HG03520 (cell line): ENCODE measurements around the gene STAT4.

ENCODE experiments used
- ATAC-seq: cut with Tn5 transposase; IDR thresholded peaks from one replicate; pipeline ENCODE4 v1.9.1; 2021; ENCODE audit warnings: mild to moderate bottlenecking, moderate library complexity; ENCODE audit not compliant: unreplicated experiment

Gene STAT4

GRCh38 chr2:191145769-191146471 is 4.9 kb downstream of the STAT4 start:
- ATAC-seq, result no peak

DNA sequence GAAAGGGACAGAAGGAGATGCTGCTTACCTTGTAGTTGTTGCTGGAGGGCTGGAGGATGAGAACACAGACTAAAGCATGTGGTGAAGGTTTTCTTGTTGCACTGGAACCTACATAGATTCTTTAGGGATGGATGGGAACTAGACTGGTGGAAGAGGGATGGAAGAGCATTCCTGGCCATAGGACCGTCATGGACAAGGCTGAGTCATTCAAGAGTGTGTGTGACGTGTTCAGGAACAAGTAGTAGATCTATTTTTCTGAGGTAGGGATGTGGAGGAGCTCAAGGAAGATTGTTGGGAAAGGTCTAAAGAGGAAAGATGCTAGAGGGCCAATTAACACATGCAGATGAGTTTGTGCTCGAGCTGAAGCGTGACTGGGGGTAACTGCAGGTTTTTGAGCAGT is 6.6 kb downstream of the STAT4 start:
- ATAC-seq, result no peak

DNA sequence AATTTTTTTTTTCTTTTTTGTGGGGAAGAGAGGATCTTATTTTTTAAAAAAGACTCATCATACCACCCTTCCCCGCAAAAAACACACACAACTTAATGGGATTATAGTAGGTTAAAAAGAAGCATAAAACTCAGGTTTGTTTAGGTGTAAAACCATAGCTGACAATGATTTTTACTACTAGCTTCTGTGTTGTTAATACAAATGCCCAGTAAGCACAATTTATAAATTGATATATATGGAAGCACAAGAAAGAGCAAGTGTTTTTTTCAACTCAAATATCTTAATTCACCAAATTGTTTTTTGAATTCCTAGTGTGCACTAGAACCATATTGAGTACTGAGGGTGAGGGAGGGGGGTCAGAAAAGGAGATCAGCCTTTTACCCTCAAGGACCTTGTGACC is 7.0 kb downstream of the STAT4 start:
- ATAC-seq, result no peak

GRCh38 chr2:191128911-191129304 is 21.9 kb downstream of the STAT4 start:
- ATAC-seq, result no peak

DNA sequence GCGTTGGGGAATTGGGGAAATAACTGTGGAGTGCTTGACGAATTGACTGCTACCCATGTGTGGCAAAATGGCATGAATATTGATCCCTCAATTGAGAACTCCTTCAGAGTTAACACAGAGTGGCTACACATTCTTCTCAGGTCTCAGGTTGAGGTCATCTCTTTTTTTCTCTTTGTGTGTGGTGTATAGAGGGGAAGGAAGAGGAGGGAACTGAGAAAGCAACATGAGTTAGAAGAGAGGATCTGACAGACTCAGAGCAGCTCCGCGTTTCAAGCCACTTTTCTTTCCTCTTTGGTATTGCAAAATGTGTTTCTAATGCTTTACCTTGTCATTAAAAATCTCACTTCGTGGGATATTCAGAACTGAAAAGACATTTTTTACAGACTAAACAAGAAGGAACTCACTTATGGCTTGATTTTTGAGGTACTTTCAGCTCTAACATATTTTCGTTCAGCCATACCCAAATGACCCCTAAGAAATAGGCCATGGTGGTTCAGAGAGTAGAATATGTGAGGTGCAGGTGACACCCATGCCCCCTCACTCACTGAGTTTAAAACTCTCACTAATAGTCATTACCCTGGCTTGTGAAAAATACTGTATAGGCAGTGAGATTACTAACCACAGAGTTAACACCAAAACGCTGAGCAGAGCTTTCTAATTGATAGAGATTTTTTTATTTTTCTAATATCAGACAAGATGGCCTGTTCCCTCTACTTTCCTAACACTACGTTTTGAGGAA is 22.5 kb downstream of the STAT4 start:
- ATAC-seq, result peak; percentile 91

GRCh38 chr2:191127235-191127634 is 23.6 kb downstream of the STAT4 start:
- ATAC-seq, result no peak

DNA sequence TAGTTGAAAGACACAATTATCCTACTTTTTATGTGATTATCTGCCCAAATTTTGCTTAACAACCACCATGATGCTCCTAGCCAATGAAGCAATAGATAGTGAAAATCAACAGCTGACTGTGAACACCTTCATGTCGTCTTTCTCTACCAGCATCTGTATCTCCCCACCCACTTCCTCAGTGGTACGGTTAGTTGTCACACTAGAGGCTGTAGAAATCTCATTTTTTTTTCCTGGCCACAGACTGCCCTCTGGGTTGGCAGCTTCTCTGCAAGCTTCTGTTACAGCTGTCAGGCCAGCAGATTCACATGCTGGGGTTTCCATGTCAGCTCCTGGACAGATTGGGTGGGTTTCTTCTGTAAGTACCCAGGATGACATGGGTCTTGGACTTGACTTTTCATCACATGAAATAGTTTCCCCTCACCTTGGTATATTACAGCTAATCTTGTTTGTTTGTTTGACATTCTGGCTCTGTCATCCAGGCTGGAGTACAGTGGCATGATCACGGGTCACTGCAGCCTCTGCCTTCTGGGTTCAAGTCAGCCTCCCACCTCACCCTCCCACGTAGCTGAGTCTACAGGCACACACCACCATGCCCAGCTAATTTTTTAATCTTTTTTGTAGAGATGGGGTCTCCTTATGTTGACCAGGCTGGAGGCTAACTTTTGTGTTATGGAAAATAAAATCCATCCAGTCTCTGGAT is 24.3 kb downstream of the STAT4 start:
- no peak for ATAC-seq

DNA sequence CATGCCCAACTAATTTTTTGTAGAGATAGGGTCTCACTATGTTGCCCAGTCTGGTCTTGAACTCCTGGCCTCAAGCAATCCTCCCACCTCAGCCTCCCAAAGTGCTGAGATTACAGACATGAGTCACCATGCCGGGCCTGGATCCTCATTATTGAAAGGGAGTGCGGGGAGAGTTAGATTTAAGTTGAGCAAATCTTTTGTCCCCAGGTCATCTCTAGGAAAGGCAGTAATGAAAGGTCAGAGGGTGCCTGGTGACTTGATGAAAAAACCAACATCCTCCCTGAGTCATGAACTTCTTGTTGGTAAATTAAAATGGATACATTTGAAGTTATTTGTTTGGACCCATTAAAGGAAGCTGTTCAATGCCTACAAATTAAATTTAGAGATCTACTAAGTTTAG is 25.1 kb downstream of the STAT4 start:
- no peak for ATAC-seq

GRCh38 chr2:191122638-191123294 is 28.0 kb downstream of the STAT4 start:
- ATAC-seq, result peak; percentile 91

GRCh38 chr2:191117341-191117740 is 33.5 kb downstream of the STAT4 start:
- ATAC-seq, result no peak

DNA sequence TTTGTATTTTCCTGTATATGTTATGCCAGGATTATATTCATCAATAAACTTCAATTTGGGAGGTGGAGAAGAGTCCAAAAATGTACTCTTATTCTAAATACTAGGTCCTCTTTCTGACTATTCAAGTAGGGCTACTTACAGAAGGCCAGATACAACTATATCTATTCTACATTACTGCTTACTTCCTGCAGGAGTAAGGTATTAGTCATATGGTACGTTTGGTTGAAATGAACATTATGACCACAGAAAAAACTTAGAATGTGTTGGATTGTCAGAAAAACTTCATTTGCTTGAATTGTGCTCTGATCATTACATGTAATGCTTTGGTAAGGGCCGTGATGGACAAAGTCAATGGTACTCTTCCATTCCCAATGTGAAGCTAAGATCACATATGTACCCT is 35.0 kb downstream of the STAT4 start:
- ATAC-seq, result peak; percentile 49

GRCh38 chr2:191115391-191115790 is 35.4 kb downstream of the STAT4 start:
- peak; percentile 31 for ATAC-seq

- ATAC-seq, result peak; percentile 68
These were observed 36.3 kb downstream of the STAT4 start for GRCh38 chr2:191114403-191114886.

DNA sequence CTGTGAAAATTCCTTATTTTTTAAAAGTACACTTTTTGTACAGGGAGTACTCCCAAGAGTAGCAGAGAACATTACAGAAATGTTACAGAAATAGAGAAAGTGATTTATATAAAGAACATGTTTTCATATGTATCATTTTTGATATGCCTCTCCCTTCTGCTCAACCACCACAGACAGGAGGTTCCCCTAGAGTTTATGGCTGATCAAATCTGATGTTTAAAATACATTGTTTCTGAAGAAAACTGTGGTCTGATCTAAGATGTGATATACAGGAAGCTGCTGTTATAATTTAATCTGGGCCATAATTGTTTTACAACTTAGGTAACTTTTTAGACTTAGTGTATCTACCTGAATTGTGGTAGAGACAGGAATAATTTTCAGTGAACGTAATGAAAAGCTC is 37.0 kb downstream of the STAT4 start:
- no peak for ATAC-seq

- ATAC-seq, result no peak
These were observed 38.3 kb downstream of the STAT4 start for GRCh38 chr2:191112448-191112901.

DNA sequence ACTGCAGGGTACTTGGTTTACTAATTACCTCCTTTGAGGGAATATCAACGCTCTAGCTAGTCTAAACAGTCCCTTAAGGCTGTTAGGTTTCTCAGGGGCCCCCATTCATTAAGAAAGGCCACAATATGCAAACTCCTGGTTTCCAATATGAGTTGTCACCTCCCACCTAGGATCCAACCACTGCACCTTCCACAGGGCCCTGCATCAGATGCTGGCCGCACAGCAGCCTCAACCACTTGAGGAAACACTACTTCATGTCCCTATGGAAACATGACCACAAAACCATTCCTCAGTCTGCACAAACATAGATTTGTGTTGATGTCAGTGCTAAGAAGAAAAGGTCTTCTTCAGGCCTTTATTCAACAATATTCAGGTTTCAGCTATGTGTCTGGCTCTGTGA is 40.9 kb downstream of the STAT4 start:
- ATAC-seq, result no peak

DNA sequence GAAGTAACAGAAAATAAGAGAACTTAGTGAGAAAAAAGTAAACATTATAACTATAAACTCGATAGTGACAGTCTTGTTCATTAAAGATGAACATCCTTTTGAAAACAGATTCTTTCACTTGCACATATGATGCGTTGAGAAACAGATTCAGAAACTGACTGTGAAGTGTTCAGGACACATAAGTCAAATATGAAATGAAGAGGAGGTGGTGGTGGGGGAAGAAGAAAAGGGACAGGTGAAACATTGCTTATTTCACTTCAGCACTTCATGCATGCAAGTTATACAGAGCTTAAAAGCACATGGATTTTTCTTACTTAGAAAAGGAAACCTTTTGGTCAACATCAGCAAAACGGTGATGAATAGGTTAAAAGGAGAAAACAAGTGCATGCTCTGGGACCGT is 42.5 kb downstream of the STAT4 start:
- ATAC-seq, result no peak

GRCh38 chr2:191105082-191105481 is 45.7 kb downstream of the STAT4 start:
- ATAC-seq, result no peak

DNA sequence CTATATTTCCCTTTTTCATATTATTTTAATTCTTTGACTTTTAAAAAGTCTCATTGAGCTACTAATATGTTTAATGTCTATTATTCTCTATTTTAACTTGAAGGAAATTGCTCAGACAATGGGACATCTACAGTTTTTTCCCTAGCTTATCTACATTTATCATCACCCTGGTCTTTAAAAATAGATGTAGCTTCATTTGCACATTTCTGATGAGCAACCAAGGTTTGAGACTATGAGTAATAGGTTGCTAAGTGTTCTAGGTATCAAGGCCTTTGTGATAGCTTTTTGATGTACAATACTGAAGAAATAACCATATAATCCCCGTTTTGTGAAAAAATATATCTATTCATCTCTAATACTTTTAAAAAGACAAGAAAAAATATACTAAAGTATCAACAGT is 47.0 kb downstream of the STAT4 start:
- ATAC-seq, result no peak

DNA sequence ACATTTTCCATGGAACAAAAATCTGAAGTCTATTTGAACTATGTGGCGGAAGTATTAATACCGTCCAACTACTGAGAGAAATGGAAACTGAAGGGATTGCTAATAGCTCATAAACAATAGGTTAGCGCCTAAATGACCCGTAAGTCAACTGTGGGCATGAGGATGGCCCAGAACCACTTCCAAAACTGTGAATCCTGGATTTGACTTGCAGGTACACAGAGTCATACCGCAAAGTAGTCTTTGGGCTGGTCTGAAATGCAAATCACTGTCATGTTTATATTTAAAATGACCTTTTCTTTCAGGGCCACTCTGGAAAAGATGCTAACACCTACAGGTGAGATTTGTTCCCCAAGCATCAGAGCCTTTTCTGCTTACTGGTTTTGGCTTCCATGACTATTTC is 50.6 kb downstream of the STAT4 start:
- ATAC-seq, result no peak

DNA sequence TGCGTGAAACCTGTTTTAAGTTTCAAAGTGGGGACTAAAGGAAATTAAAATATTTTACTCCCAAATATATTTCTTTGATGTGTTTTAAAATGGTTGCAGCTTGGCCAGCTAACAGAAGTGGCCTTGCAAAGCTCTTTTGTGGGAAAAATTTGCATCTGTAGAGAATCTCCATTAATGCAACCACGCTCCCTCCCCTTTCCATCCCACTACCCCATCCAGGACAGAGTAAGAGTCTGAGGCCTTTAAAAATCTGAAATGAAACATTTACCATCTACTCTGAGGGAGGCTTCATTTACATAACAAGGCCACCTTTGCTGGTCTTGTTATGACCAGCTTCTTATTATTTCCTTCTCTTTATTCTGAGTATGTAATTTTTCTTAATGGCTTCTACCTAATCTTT is 63.5 kb downstream of the STAT4 start:
- ATAC-seq, result no peak
